HG03457 (cell line): ENCODE data around the gene SLC4A11.
"Not testable (repeated sequence)": the region's sequence is repeated elsewhere in the genome, so short reads cannot be mapped to it uniquely, and the experiment has no call there.

Experiments used
- ATAC-seq: cut with Tn5 transposase; IDR thresholded peaks from one replicate; pipeline ENCODE4 v1.9.1; 2021; ENCODE audit warnings: moderate number of reproducible peaks; ENCODE audit not compliant: unreplicated experiment

Gene SLC4A11

GRCh38 chr20:3228750-3229032, 10.3 kb downstream of the SLC4A11 start:
- ATAC-seq, result no peak

- no peak for ATAC-seq
Observed at GRCh38 chr20:3227936-3228749, 10.8 kb downstream of the SLC4A11 start.

GRCh38 chr20:3227506-3227905, 11.5 kb downstream of the SLC4A11 start:
- ATAC-seq, result no peak

GRCh38 chr20:3226864-3227263, 12.1 kb downstream of the SLC4A11 start:
- no peak for ATAC-seq

- ATAC-seq, result no peak
Observed at GRCh38 chr20:3226093-3226492, 12.9 kb downstream of the SLC4A11 start.

- ATAC-seq, result no peak
Observed at GRCh38 chr20:3224681-3225421, 14.1 kb downstream of the SLC4A11 start.

GRCh38 chr20:3223994-3224680, 14.9 kb downstream of the SLC4A11 start:
- no peak for ATAC-seq

- no peak for ATAC-seq
Observed at GRCh38 chr20:3223651-3223993, 15.4 kb downstream of the SLC4A11 start.

GRCh38 chr20:3222635-3223600, 16.1 kb downstream of the SLC4A11 start:
- ATAC-seq, result no peak

- no peak for ATAC-seq
Observed at GRCh38 chr20:3221398-3222226, 17.4 kb downstream of the SLC4A11 start.

- ATAC-seq, result no peak
Observed at GRCh38 chr20:3218307-3218988, 20.5 kb downstream of the SLC4A11 start.

GRCh38 chr20:3215359-3215917, 23.6 kb downstream of the SLC4A11 start:
- not testable (repeated sequence) for ATAC-seq

GRCh38 chr20:3213226-3213625, 25.8 kb downstream of the SLC4A11 start:
- ATAC-seq, result no peak

- no peak for ATAC-seq
Observed at GRCh38 chr20:3210346-3210745, 28.6 kb downstream of the SLC4A11 start.

- ATAC-seq, result no peak
Observed at GRCh38 chr20:3209946-3210317, 29.1 kb downstream of the SLC4A11 start.

- no peak for ATAC-seq
Observed at GRCh38 chr20:3209257-3209945, 29.6 kb downstream of the SLC4A11 start, which contains the start of gene ITPA. Gene ITPA, plus strand, starts transcription at chr20:3209498. Its CDS starts 54 bp downstream, at chr20:3209552.

GRCh38 chr20:3208786-3209256, 30.2 kb downstream of the SLC4A11 start:
- no peak for ATAC-seq

GRCh38 chr20:3204124-3204794, 34.7 kb downstream of the SLC4A11 start, which contains the start of gene DDRGK1:
Gene DDRGK1, minus strand, starts transcription at chr20:3204682. Its CDS starts 55 bp downstream, at chr20:3204627.
- peak; percentile 73 for ATAC-seq
